HCT116 (cell line): ENCODE results near the gene OR10G7. TPM values are rescaled to one million over a fixed set of nuclear protein-coding genes. Genes with fewer than 3 reads are reported as not detected.

ENCODE experiments used
- ATAC-seq: fragments of 200-7000 bp; cut with Tn5 transposase; 2 replicates; pipeline ENCODE4 v1.9.1; 2020; ENCODE audit warnings: mild to moderate bottlenecking, moderate library complexity
- BruUV-seq: library from RNA; stranded (reverse); fragments of 400-500 nt; replicated peaks from 2 replicates; lab custom pipeline; 2021; lab: Mats Ljungman, UMichigan
- CTCF ChIA-PET: fragments of 300-600 bp; sonication (Branson Sonifier 250); formaldehyde crosslinking; loops from one replicate; lab custom pipeline; 2021; ENCODE audit warnings: antibody characterized with exemption; lab: Charles Lee
- POLR2A ChIA-PET: fragments of 300-600, 350-600 bp; sonication (Branson Sonifier 250); formaldehyde crosslinking; loops from one replicate; lab custom pipeline; 2021; ENCODE audit warnings: antibody characterized with exemption; lab: Charles Lee
- RAD21 ChIA-PET, 2 experiments: fragments of 300-600 bp; sonication (Branson Sonifier 250); formaldehyde crosslinking; loops; one replicate each; lab custom pipeline; 2023; ENCODE audit warnings: low total read pairs in 2 of 2; ENCODE audit not compliant: uncharacterized antibody in 2 of 2, unreplicated experiment in 2 of 2, low non-redundant PET in 1 of 2; lab: Charles Lee
- DNase-seq: peaks from one replicate; pipeline ENCODE4 v3.0.0-alpha.2; 2010; ENCODE audit warnings: low read depth, low spot score
- H2AFZ ChIP-seq: fragments of 200-600 bp; shearing (Covaris generic), sonication (generic); 2 replicates; pipeline ENCODE4 v1.6.1; 2017; ENCODE audit warnings: low read depth, mixed run types, mixed read lengths, antibody characterized with exemption, low read length; ENCODE audit not compliant: poor library complexity, severe bottlenecking
- H3K27ac ChIP-seq: 2 replicates; pipeline ENCODE4 v1.5.1; 2012; ENCODE audit warnings: low read depth, low read length
- H3K27me3 ChIP-seq: fragments of 200-600 bp; sonication (generic); 2 replicates; pipeline ENCODE4 v1.6.1; 2016; ENCODE audit warnings: mixed run types, low read length, mixed read lengths; ENCODE audit not compliant: insufficient read depth
- H3K36me3 ChIP-seq, 2 experiments: fragments of 200-500 bp in 1 of 2; fragments of 200-600 bp in 1 of 2; sonication (Bioruptor generic) in 1 of 2; sonication (generic) in 1 of 2; 2 replicates each; pipeline versions ENCODE4 v1.5.1 to v1.6.1; 2014 to 2016; ENCODE audit warnings: low read length in 2 of 2, inconsistent platforms in 1 of 2, mixed read lengths in 1 of 2, mixed run types in 1 of 2; ENCODE audit not compliant: insufficient read depth in 2 of 2, control insufficient read depth in 1 of 2
- H3K4me1 ChIP-seq, 2 experiments: fragments of 200-600 bp in 1 of 2; sonication (generic) in 1 of 2; 2 replicates each; pipeline versions ENCODE4 v1.5.1 to v1.6.1; 2012 to 2017; ENCODE audit warnings: low read length in 2 of 2, inconsistent platforms in 1 of 2, mild to moderate bottlenecking in 1 of 2, mixed read lengths in 1 of 2, mixed run types in 1 of 2, moderate library complexity in 1 of 2; ENCODE audit not compliant: insufficient read depth in 2 of 2, control insufficient read depth in 1 of 2
- H3K4me2 ChIP-seq: fragments of 200-600 bp; sonication (generic); 2 replicates; pipeline ENCODE4 v1.6.1; 2017; ENCODE audit warnings: mixed run types, low read length, mixed read lengths
- H3K4me3 ChIP-seq, 2 experiments: fragments of 200-600 bp in 1 of 2; sonication (generic) in 1 of 2; replicated peaks in 1 of 2; 2 replicates each; pipeline ENCODE4 v1.5.1; 2011 to 2016; ENCODE audit warnings: low read length in 2 of 2, control low read depth in 1 of 2, low read depth in 1 of 2, mild to moderate bottlenecking in 1 of 2, mixed read lengths in 1 of 2, mixed run types in 1 of 2
- H3K79me2 ChIP-seq: fragments of 200-600 bp; sonication (generic); 2 replicates; pipeline ENCODE4 v1.6.1; 2017; ENCODE audit warnings: mild to moderate bottlenecking, mixed run types, low read length, moderate library complexity, mixed read lengths; ENCODE audit not compliant: insufficient read depth
- H3K9ac ChIP-seq: fragments of 200-600 bp; sonication (generic); 2 replicates; pipeline ENCODE4 v1.6.1; 2016; ENCODE audit warnings: low read length, mixed read lengths
- H3K9me2 ChIP-seq: fragments of 200-600 bp; sonication (generic), shearing (Covaris generic); 2 replicates; pipeline ENCODE4 v1.6.1; 2017; ENCODE audit warnings: mixed run types, mild to moderate bottlenecking, moderate library complexity; ENCODE audit not compliant: insufficient read depth
- H3K9me3 ChIP-seq, 2 experiments: fragments of 200-500 bp in 1 of 2; fragments of 200-600 bp in 1 of 2; sonication (Bioruptor generic) in 1 of 2; sonication (generic) in 1 of 2; 2 replicates each; pipeline ENCODE4 v1.6.1; 2014 to 2017; ENCODE audit warnings: low read length in 2 of 2, mixed read lengths in 2 of 2, inconsistent platforms in 1 of 2, low read depth in 1 of 2, mild to moderate bottlenecking in 1 of 2, mixed run types in 1 of 2, moderate library complexity in 1 of 2; ENCODE audit not compliant: control insufficient read depth in 1 of 2, insufficient read depth in 1 of 2
- H4K20me1 ChIP-seq: fragments of 200-600 bp; sonication (generic), shearing (Covaris generic); 2 replicates; pipeline ENCODE4 v1.6.1; 2017; ENCODE audit warnings: mixed run types, mild to moderate bottlenecking, moderate library complexity; ENCODE audit not compliant: insufficient read depth
- CEBPB ChIP-seq: IDR thresholded peaks from 2 replicates; pipeline ENCODE4 v1.6.1; 2012; ENCODE audit warnings: low read depth
- EGR1 ChIP-seq: IDR thresholded peaks from 2 replicates; pipeline ENCODE4 v1.6.1; 2012; ENCODE audit warnings: low read depth
- ELF1 ChIP-seq: IDR thresholded peaks from 2 replicates; pipeline ENCODE4 v1.6.1; 2012; ENCODE audit warnings: low read depth, borderline replicate concordance
- EZH2 ChIP-seq: fragments of 200-600 bp; sonication (generic); IDR thresholded peaks from 2 replicates; pipeline ENCODE4 v1.6.1; 2017; ENCODE audit warnings: antibody characterized with exemption, mixed run types
- EZH2phosphoT487 ChIP-seq: fragments of 200-600 bp; IDR thresholded peaks from 2 replicates; pipeline ENCODE4 v1.6.1; 2018; ENCODE audit warnings: antibody characterized with exemption, borderline replicate concordance
- FOSL1 ChIP-seq: IDR thresholded peaks from 2 replicates; pipeline ENCODE4 v1.6.1; 2012; ENCODE audit warnings: low read depth
- JUND ChIP-seq: IDR thresholded peaks from 2 replicates; pipeline ENCODE4 v1.6.1; 2012
- POLR2A ChIP-seq: IDR thresholded peaks from 2 replicates; pipeline ENCODE4 v1.7.0; 2011; ENCODE audit warnings: borderline replicate concordance; ENCODE audit not compliant: insufficient read depth, insufficient read length; ENCODE audit errors: extremely low read depth
- POLR2AphosphoS5 ChIP-seq: IDR thresholded peaks from 2 replicates; pipeline ENCODE4 v1.6.1; 2011; ENCODE audit warnings: mild to moderate bottlenecking, low read depth, low read length, moderate library complexity
- SIN3A ChIP-seq: IDR thresholded peaks from 2 replicates; pipeline ENCODE4 v1.6.1; 2012; ENCODE audit warnings: low read depth
- SP1 ChIP-seq: IDR thresholded peaks from 2 replicates; pipeline ENCODE4 v1.6.1; 2012; ENCODE audit warnings: low read depth
- SRF ChIP-seq: IDR thresholded peaks from 2 replicates; pipeline ENCODE4 v1.6.1; 2012; ENCODE audit warnings: low read depth
- TCF7L2 ChIP-seq: IDR thresholded peaks from 2 replicates; pipeline ENCODE4 v1.7.0; 2011; ENCODE audit warnings: borderline replicate concordance, inconsistent platforms; ENCODE audit not compliant: insufficient read depth, insufficient read length; ENCODE audit errors: extremely low read depth
- YY1 ChIP-seq: IDR thresholded peaks from 2 replicates; pipeline ENCODE4 v1.6.1; 2011; ENCODE audit warnings: low read length, low read depth, moderate library complexity, mild to moderate bottlenecking; ENCODE audit not compliant: insufficient replicate concordance; ENCODE audit errors: extremely low read depth
- intact Hi-C: fragments of 100-400 bp; cut with micrococcal nuclease; formaldehyde crosslinking; loops from 2 replicates; pipeline ENCODE4 v1.10.0; 2022
- total RNA-seq: library from RNA; stranded (reverse); gene quantifications from one replicate; pipeline ENCODE4 v1.2.1, GENCODE V29; 2021; ENCODE audit not compliant: unreplicated experiment
- TF ChIP-seq, protein P1 (sequence below): IDR thresholded peaks from 2 replicates; pipeline ENCODE4 v1.6.1; 2012
- TF ChIP-seq, protein P2 (sequence below): IDR thresholded peaks from 2 replicates; pipeline ENCODE4 v1.6.1; 2012; ENCODE audit warnings: low read depth
- TF ChIP-seq, protein P3 (sequence below): IDR thresholded peaks from 2 replicates; pipeline ENCODE4 v1.6.1; 2012
- TF ChIP-seq, protein P4 (sequence below), 3 experiments: fragments of 200-600 bp in 1 of 3; sonication (generic) in 1 of 3; IDR thresholded peaks in 2 of 3; conservative IDR thresholded peaks in 1 of 3; 2 replicates each; pipeline ENCODE4 v1.5.1; 2012 to 2017; ENCODE audit warnings: low read depth in 2 of 3, low read length in 2 of 3, antibody characterized with exemption in 1 of 3, borderline replicate concordance in 1 of 3, control low read depth in 1 of 3, mild to moderate bottlenecking in 1 of 3, mixed read lengths in 1 of 3, mixed run types in 1 of 3, moderate library complexity in 1 of 3; ENCODE audit not compliant: insufficient read depth in 1 of 3

OR10G7 gene
- total RNA-seq, 1 experiment from 2014 or later, result not detected

DNA sequence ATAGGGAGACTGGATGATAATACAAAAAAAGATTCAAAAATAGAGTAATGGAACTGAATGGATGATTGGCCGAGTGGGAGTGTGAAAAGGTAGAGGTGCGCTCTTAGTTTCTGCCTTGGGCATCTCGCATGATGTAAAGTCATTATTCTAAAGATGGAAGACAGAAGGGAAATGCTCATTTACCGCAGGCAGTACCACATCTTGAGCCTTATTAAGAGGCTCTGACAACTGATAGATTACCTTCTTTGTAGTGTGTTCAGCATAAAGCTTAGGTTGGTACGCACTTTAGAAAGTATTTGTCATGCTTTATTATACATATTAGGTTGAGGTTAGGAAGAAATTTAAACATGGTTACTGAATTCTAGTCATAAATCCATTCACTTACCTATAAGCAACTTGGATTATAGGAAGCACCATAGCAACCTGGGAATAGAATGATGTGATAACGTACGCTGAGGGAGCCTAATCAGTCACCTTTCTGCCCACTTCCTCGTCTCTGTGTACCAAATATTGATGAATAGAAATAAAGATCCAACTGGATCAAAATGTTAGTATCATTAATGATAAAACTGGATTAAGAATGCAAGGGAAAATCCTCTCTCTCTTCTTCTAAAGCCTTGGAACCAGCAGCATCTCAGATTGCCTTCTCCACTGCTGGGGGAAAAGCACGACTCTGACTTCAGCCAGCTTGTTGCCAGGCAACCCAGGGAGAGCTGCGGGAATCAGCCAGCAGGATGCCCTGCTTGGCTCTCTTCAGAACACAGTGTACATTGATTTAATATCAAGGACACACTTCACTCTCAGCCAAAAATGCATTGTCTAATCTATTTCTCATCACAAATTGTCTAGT lies 45.1 kb upstream of the OR10G7 start:
- no peaks in the 10 kb centered on the region for H3K36me3 ChIP-seq
- H3K4me2 ChIP-seq, result no peak overlapping the region
- POLR2A ChIA-PET, result no interaction called here
- RAD21 ChIA-PET, result no interaction called here
- TF ChIP-seq, protein P1, sequence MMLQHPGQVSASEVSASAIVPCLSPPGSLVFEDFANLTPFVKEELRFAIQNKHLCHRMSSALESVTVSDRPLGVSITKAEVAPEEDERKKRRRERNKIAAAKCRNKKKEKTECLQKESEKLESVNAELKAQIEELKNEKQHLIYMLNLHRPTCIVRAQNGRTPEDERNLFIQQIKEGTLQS, result no peak
- TF ChIP-seq SIN3A, result no peak
- no peak for TF ChIP-seq CEBPB
- no peak for TF ChIP-seq SRF
- no peak for TF ChIP-seq EZH2
- TF ChIP-seq, protein P2, sequence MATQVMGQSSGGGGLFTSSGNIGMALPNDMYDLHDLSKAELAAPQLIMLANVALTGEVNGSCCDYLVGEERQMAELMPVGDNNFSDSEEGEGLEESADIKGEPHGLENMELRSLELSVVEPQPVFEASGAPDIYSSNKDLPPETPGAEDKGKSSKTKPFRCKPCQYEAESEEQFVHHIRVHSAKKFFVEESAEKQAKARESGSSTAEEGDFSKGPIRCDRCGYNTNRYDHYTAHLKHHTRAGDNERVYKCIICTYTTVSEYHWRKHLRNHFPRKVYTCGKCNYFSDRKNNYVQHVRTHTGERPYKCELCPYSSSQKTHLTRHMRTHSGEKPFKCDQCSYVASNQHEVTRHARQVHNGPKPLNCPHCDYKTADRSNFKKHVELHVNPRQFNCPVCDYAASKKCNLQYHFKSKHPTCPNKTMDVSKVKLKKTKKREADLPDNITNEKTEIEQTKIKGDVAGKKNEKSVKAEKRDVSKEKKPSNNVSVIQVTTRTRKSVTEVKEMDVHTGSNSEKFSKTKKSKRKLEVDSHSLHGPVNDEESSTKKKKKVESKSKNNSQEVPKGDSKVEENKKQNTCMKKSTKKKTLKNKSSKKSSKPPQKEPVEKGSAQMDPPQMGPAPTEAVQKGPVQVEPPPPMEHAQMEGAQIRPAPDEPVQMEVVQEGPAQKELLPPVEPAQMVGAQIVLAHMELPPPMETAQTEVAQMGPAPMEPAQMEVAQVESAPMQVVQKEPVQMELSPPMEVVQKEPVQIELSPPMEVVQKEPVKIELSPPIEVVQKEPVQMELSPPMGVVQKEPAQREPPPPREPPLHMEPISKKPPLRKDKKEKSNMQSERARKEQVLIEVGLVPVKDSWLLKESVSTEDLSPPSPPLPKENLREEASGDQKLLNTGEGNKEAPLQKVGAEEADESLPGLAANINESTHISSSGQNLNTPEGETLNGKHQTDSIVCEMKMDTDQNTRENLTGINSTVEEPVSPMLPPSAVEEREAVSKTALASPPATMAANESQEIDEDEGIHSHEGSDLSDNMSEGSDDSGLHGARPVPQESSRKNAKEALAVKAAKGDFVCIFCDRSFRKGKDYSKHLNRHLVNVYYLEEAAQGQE, result no peak
- no peak for TF ChIP-seq POLR2A
- no peak for TF ChIP-seq TCF7L2
- no peak for TF ChIP-seq JUND
- TF ChIP-seq, protein P3, sequence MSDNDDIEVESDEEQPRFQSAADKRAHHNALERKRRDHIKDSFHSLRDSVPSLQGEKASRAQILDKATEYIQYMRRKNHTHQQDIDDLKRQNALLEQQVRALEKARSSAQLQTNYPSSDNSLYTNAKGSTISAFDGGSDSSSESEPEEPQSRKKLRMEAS, result no peak
- no peak for TF ChIP-seq EGR1
- TF ChIP-seq FOSL1, result no peak
- no peak for TF ChIP-seq EZH2phosphoT487
- no peak for TF ChIP-seq ELF1
- no peak for TF ChIP-seq SP1
- no peak for TF ChIP-seq POLR2AphosphoS5
- no peak for TF ChIP-seq YY1
- TF ChIP-seq, protein P4, sequence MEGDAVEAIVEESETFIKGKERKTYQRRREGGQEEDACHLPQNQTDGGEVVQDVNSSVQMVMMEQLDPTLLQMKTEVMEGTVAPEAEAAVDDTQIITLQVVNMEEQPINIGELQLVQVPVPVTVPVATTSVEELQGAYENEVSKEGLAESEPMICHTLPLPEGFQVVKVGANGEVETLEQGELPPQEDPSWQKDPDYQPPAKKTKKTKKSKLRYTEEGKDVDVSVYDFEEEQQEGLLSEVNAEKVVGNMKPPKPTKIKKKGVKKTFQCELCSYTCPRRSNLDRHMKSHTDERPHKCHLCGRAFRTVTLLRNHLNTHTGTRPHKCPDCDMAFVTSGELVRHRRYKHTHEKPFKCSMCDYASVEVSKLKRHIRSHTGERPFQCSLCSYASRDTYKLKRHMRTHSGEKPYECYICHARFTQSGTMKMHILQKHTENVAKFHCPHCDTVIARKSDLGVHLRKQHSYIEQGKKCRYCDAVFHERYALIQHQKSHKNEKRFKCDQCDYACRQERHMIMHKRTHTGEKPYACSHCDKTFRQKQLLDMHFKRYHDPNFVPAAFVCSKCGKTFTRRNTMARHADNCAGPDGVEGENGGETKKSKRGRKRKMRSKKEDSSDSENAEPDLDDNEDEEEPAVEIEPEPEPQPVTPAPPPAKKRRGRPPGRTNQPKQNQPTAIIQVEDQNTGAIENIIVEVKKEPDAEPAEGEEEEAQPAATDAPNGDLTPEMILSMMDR (IDR thresholded peaks at IDR 0.05 in 2 of 3, conservative IDR thresholded peaks at IDR 0.05 in 1 of 3; ENCODE audit: borderline replicate concordance in 1 of 3, insufficient read depth in 1 of 3, low read depth in 2 of 3, low read length in 2 of 3), result no peak
- TF ChIP-seq, all 23 proteins: peak for 0
- H3K27ac ChIP-seq, result no peak overlapping the region
- ATAC-seq, result no peak
- H3K9me2 ChIP-seq, result no peaks in the 10 kb centered on the region
- CTCF ChIA-PET, result interaction anchor here (1.7 kb wide), 1 partner anchor 15 kb away, joined by 8 read pairs; no protein-coding TSS in a partner anchor
- intact Hi-C loops, result no loop called here
- no peaks in the 10 kb centered on the region for H3K9me3 ChIP-seq
- H4K20me1 ChIP-seq, result peaks cover 4% of the 10 kb centered on the region; the same call in 1 of the 2 replicates
- H3K27me3 ChIP-seq, result peaks cover 62% of the 10 kb centered on the region
- BruUV-seq, result no TSS peak
- no peaks in the 10 kb centered on the region for H3K79me2 ChIP-seq
- no peak overlapping the region for H2AFZ ChIP-seq
- no peak overlapping the region for H3K4me3 ChIP-seq
- no peaks in the 10 kb centered on the region for H3K4me1 ChIP-seq
- H3K9ac ChIP-seq, result no peak overlapping the region
- no peak for DNase-seq
